HUES64 (cell line): ENCODE data around the gene ANTXRL. TPM values are rescaled to one million over a fixed set of nuclear protein-coding genes. Genes with fewer than 3 reads are reported as not detected.
"Not testable (repeated sequence)": the region's sequence is repeated elsewhere in the genome, so short reads cannot be mapped to it uniquely, and the experiment has no call there.

ENCODE experiments used
- H3K27ac ChIP-seq: 2 replicates; pipeline ENCODE4 v1.7.0; 2013; ENCODE audit warnings: low read depth, low read length, inconsistent platforms
- H3K27me3 ChIP-seq: 2 replicates; pipeline ENCODE4 v1.6.1; 2013; ENCODE audit warnings: mild to moderate bottlenecking, low read length; ENCODE audit not compliant: insufficient read depth
- H3K36me3 ChIP-seq: 2 replicates; pipeline ENCODE4 v1.6.1; 2013; ENCODE audit warnings: mild to moderate bottlenecking, low read length; ENCODE audit not compliant: insufficient read depth
- H3K4me1 ChIP-seq: 2 replicates; pipeline ENCODE4 v1.6.1; 2013; ENCODE audit warnings: mild to moderate bottlenecking, low read length, moderate library complexity; ENCODE audit not compliant: insufficient read depth
- H3K4me3 ChIP-seq: 2 replicates; pipeline ENCODE4 v1.5.1; 2013; ENCODE audit warnings: mild to moderate bottlenecking, low read length, moderate library complexity
- H3K9ac ChIP-seq: 2 replicates; pipeline ENCODE4 v1.6.1; 2013; ENCODE audit warnings: mild to moderate bottlenecking, low read depth, low read length
- H3K9me3 ChIP-seq: 2 replicates; pipeline ENCODE4 v1.6.1; 2013; ENCODE audit warnings: low read depth, low read length; ENCODE audit not compliant: insufficient read depth
- WGBS: fragments of 150-250, 120-280 bp; methylation state at CpG from one replicate; pipeline ENCODE4 v1.1.7; 2013; ENCODE audit warnings: missing lambda C conversion rate; 5-methylcytosine and 5-hydroxymethylcytosine counted together
- polyA plus RNA-seq, 2 experiments: library from polyadenylated mRNA; stranded (reverse); fragments of 50-300 nt; gene quantifications; one replicate each; pipeline ENCODE4 v1.2.3, GENCODE V29; 2013

Gene ANTXRL
- polyA plus RNA-seq (2013, experiment 1 of 2), result not detected
- not detected for polyA plus RNA-seq (2013, experiment 2 of 2)

GRCh38 chr10:46286991-46287693 is at the start of gene ANTXRL:
ANTXRL (plus strand) TSS chr10:46286997; CDS start chr10:46287263, 266 bp downstream.
- Histone ChIP-seq H3K4me3 (no peak within 1 kb of the TSS), H3K27me3 (peaks cover 60% of the 10 kb centered on the region), H3K27ac (no peak within 1 kb of the TSS), H3K9ac (no peak within 1 kb of the TSS), H3K36me3 (no peaks in the 10 kb centered on the region), H3K4me1 (no peaks in the 10 kb centered on the region), H3K9me3 (no peaks in the 10 kb centered on the region)
- 93% methylated on average over 8 of the region's 8 CpGs for WGBS

- 95% methylated on average over 2 of the region's 3 CpGs for WGBS
- H3K4me1 ChIP-seq, result no peaks in the 10 kb centered on the region
- H3K27me3 ChIP-seq, result no peaks in the 10 kb centered on the region
- no peaks in the 10 kb centered on the region for H3K9me3 ChIP-seq
- no peaks in the 10 kb centered on the region for H3K36me3 ChIP-seq
- no peak overlapping the region for H3K4me3 ChIP-seq
- no peak overlapping the region for H3K9ac ChIP-seq
- no peak overlapping the region for H3K27ac ChIP-seq
Observed at GRCh38 chr10:46237815-46238510, 48.8 kb upstream of the ANTXRL start.

DNA sequence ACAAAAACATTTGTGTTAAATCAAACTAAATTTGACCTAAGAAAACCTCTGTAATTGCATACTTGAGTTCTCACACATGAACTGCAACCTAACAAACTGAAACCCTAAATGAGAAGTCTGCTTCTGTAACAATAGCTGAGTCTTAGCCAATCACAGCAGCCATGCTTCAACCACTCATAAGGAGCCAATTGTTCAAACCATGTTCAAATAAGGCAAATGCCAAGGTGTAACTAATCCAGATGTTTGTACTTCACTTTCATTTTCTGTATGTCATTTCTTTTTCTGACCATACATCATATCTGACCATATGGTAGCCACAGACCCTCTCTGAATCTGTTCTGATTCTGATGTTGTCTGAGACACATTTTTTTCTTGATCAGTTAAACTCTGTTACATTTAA is 47.5 kb upstream of the ANTXRL start:
- no peaks in the 10 kb centered on the region for H3K4me1 ChIP-seq
- H3K27ac ChIP-seq, result no peak overlapping the region
- H3K4me3 ChIP-seq, result no peak overlapping the region
- H3K9ac ChIP-seq, result no peak overlapping the region
- no peaks in the 10 kb centered on the region for H3K36me3 ChIP-seq
- H3K9me3 ChIP-seq, result no peaks in the 10 kb centered on the region
- H3K27me3 ChIP-seq, result no peaks in the 10 kb centered on the region

DNA sequence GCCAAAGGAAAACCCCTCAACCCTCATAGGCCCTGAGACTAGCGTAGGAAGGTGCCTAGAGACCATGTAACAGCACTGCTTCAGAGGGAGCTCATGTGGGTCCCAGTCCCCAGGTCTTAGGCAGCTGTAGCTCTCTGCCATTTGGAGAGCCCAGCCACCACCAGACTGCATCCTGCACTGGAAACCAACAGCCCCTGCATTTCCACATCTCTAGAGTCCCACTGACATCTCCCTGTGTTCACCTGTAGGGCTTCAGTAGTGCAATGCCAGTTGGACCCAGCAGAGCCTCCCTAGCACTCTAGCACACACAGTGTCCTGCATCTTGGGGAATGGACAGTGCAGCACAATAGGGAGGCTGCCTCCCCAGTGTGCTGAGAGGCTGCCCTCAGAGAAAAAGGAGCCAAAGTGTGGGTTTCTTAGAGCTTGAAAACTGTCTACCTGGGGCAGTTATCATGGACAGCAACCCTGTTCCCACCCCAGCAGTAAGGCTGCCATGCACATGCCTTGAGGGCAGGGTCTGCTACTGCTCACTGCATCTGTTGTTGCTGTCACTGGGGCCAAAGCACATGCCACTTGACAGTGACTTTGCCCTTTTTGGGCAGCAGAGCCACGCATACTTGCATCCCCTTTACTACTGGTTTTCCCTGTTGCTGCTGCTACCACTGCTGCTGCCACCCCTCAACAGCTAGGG is 46.7 kb upstream of the ANTXRL start:
- Histone ChIP-seq H3K9me3 (no peaks in the 10 kb centered on the region), H3K4me3 (no peak overlapping the region), H3K9ac (no peak overlapping the region), H3K27ac (no peak overlapping the region), H3K36me3 (no peaks in the 10 kb centered on the region), H3K4me1 (no peaks in the 10 kb centered on the region), H3K27me3 (no peaks in the 10 kb centered on the region)
- WGBS, result 63% methylated on average over 2 of the region's 2 CpGs

GRCh38 chr10:46240684-46241565 is 45.9 kb upstream of the ANTXRL start:
- Histone ChIP-seq H3K9ac (no peak overlapping the region), H3K4me3 (no peak overlapping the region), H3K4me1 (no peaks in the 10 kb centered on the region), H3K27ac (no peak overlapping the region), H3K9me3 (no peaks in the 10 kb centered on the region), H3K27me3 (no peaks in the 10 kb centered on the region), H3K36me3 (no peaks in the 10 kb centered on the region)
- WGBS, result 99% methylated on average over 2 of the region's 2 CpGs

DNA sequence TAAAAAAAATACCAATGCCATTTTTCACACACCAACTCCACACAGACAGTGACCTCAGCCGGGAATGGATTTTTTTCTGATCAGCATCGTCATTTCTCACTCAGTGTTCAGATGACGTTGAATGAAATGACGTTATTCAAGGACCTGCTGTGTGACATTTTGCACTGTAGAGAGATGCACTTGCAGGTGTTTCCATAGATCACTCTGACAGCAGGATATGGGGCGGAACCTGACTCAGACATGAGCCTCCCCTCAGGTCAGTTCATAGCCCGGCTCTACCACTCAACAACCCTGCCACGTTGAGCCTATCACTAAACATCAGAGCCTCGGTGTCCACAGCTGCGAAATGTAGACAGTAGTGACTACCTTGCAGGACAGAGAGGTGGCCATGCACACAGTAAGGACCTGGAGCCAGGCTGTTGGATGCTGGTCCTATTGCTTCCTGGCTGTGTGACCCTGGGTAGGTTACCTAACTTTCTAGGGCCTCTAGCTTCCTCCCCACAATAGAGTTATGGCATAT is 41.4 kb upstream of the ANTXRL start:
- Histone ChIP-seq H3K9ac (no peak overlapping the region), H3K4me3 (no peak overlapping the region), H3K27ac (no peak overlapping the region), H3K36me3 (no peaks in the 10 kb centered on the region), H3K4me1 (no peaks in the 10 kb centered on the region), H3K27me3 (no peaks in the 10 kb centered on the region), H3K9me3 (no peaks in the 10 kb centered on the region)
- 94% methylated on average over 9 of the region's 9 CpGs for WGBS

DNA sequence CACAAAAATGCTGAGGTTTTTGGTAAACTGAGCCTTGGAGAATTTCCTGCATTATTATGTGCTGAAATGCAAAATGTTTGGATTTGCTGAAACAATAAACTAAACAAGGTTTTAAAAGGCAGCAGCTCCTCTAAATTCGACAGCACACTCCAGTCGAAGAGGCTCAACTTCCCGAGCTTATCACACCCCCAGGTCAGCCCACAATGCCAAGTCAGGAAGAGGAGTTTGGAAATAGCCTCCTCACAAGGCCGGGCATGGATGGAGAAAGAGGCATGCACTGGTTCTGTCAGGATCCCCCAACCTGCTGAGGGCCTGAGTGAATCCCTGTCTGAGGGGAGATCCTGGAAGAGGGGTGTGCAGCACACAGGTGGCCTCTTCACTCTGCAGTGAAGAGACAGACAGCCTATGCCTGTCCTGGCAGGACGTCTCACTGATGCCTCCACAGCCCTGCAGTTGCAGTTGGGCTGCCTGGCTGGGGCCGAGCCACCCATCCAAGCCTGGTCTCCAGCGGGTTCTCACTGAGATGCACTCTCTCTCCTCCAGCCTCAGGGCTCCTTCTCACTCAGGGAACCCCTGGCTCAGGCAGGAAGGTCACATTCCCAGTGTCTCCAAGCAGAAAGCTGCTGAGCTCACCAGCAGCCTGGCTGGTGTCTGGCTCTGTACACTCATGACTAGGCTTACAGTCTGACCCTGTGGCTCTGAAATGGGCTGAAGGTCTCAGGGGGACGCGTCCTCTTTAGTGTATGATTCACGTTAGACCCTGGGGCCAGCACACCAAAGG is 40.2 kb upstream of the ANTXRL start:
- not testable (repeated sequence) for H3K27ac ChIP-seq

GRCh38 chr10:46247181-46247475 is 39.7 kb upstream of the ANTXRL start:
- H3K9me3 ChIP-seq, result no peaks in the 10 kb centered on the region
- H3K9ac ChIP-seq, result no peak overlapping the region
- WGBS, result 95% methylated on average over 3 of the region's 3 CpGs
- no peaks in the 10 kb centered on the region for H3K4me1 ChIP-seq
- H3K27me3 ChIP-seq, result no peaks in the 10 kb centered on the region
- H3K27ac ChIP-seq, result no peak overlapping the region
- H3K4me3 ChIP-seq, result no peak overlapping the region
- no peaks in the 10 kb centered on the region for H3K36me3 ChIP-seq

More for the DNA sequence above, 40.2 kb upstream of the ANTXRL start:
- H3K36me3 ChIP-seq, H3K27me3 ChIP-seq, H3K4me1 ChIP-seq, H3K9ac ChIP-seq, H3K4me3 ChIP-seq, H3K9me3 ChIP-seq: not testable (repeated sequence)
- WGBS, result 88% methylated on average over 9 of the region's 10 CpGs

- Histone ChIP-seq H3K36me3 (no peaks in the 10 kb centered on the region), H3K9ac (no peak overlapping the region), H3K27ac (no peak overlapping the region), H3K27me3 (no peaks in the 10 kb centered on the region), H3K4me1 (no peaks in the 10 kb centered on the region), H3K4me3 (no peak overlapping the region), H3K9me3 (no peaks in the 10 kb centered on the region)
- 85% methylated on average over 14 of the region's 14 CpGs for WGBS
Observed at GRCh38 chr10:46247808-46248569, 38.8 kb upstream of the ANTXRL start.
